ENCODE data around the gene SSH2.
"Not testable (repeated sequence)": the region's sequence is repeated elsewhere in the genome, so short reads cannot be mapped to it uniquely, and the experiment has no call there.

Gene SSH2

GRCh38 chr17:29728490-29728889, 201.5 kb downstream of the SSH2 start:
- no peak for DNase-seq

DNA sequence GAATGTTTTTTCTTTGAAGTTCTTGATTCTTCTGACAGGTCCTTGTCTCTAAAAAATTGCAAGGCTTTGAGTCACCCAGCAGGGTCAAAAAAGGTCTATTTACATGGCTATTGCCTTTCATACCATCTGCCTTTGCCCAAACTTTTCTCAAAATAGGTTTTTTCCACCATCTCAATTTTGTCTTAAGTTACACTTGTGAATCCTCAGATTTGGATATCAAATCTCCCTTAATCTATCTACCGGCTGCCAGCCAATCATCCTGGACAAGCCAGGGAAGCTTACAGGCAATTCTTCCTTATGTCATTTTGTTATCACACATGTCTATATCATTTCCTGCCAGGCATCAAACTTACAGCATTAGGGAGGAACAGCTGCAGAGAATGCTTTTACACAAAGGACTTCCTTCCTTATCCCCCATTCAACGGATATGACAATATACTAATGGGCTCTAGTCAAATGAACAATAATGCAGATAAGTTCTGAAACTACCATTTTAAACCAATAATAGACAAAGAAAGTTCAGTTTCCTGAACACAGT, 203.2 kb downstream of the SSH2 start:
- DNase-seq, result no peak

- DNase-seq, result not testable (repeated sequence)
These were observed 204.6 kb downstream of the SSH2 start for GRCh38 chr17:29725408-29725807.

DNA sequence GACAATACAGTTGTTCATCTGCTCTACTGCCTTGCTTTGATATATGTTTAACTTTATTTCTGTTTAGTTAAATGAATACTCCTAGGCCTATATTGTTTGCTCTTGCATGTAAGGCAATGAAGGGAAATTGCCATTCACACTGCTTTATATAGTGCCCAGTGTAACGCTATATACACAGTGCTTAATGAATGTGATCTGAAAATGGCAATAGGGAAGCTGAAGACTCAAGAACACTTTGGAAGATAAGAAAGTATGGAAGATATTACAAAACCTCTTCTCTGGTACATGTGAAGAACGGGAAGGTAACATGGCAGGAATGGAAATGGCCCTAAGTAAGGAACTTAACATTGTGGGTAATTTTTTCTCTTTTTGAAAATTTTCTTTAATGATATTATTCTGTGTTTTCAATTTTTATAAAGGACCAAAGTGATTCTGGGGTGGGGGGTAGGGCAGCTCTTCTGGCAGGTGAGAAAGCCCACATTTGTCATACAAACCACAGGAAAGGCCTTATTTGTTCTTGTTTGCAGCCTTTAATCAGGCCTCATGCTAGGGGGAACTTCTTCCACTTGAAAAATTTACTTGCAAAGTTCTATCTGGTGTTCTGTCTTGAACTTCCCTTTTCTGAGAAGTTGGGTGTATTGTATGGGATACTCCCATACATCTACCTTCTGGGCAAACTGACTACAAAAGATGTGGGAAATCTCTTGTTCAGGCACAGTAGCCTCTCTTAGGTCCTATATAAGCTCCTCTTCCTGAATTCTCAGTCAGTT, 206.6 kb downstream of the SSH2 start:
- no peak for DNase-seq

DNA sequence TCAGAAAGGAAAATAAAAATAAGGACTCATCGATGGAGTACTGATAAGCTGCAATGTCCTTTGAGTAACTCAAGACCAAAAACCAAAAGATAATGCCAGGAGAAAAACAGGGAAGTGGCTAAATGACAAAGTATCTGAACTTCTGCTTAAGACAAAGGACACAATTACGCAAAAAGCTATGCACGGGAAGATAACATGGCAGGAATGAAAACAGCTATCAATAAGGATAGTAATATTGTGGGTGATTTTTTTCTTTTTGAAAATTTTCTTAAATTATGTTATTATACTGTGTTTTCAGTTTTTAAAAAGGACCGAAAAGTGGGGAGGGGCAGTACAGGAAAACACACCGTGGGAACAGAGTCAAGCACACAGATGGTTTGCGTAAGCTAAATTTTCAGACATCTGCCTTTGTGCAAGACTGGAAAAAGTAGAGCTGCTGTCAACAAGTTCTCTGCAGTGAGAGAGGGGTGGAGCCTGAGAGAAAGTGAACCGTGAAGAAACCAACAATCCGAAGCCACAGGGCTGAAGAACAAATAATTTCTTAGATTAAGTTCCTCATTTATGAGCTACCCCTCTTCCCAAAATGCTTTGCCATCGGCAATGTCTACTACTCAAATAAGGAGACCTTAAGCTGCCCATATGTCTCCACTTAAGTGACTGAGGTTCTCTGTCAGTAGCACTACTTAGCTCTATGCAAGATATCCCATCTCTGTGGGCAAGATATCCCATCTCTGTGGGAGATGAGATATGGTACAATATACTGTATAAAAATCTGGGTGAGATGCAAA, 207.4 kb downstream of the SSH2 start:
- no peak for DNase-seq

DNA sequence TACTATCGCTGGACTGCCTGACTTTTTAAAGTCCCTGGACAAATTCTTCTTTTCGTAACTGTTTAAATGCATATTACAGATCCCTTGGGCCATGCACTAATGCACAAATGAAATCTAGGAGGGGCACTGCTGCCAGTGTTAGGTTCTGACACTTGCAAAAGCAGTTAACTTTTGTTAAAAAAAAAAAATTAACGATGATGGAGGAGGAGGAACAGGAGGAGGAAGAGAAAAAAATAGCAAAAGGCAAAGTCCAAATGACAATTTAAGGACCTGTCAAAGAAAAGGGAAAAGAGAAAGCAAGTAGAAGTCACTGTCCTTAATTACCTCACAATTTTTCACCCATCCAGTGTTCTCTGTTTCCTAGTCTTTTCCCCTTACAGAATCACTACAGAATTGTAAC, 209.5 kb downstream of the SSH2 start:
- DNase-seq, result no peak

- DNase-seq, result no peak
These were observed 210.6 kb downstream of the SSH2 start for GRCh38 chr17:29719469-29719868.

DNA sequence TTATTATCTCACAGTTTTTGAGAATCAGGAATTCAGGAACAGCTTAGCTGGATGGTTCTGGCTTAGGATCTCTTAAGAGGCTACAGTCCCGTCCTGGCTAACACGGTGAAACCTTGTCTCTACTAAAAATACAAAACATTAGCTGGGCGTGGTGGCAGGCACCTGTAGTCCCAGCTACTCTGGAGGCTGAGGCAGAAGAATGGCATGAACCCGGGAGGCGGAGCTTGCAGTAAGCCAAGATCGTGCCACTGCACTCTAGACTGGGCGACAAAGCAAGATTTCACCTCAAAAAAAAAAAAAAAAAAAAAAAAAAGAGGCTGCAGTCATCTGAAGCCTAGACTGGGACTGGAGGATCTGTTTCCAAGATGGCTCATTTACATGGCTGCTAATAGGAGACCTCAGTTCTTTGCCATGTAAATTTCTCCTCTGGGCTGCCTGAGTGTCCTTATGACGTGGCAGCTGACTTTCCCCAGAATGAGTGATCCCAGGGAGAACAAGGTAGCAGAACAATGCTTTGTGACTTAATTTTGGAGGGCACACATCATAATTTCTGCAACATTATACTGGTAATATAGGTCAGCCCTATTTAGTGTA, 211.5 kb downstream of the SSH2 start:
- DNase-seq, result no peak

DNA sequence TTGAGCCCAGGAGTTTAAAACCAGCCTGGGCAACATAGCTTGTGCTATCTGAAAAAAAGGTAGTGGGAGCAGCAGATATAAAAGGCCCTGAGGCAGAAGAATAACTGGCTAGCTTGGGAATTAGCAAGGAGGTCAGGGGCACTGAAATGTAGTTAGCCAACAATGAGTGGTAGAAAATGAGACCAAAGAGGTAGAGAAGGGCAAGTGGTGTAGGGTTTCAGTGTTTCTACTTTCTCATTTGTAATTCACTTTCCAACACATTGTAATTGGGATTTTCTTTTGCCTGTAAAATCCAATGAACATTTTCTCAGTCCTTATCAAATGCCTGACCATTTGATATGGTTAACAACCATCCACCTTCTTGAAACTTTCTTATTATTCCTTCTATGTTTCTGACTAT, 212.2 kb downstream of the SSH2 start:
- DNase-seq, result no peak

- no peak for DNase-seq
These were observed 213.5 kb downstream of the SSH2 start for GRCh38 chr17:29716566-29716965.

- DNase-seq, result no peak
These were observed 214.3 kb downstream of the SSH2 start for GRCh38 chr17:29715680-29716079.

DNA sequence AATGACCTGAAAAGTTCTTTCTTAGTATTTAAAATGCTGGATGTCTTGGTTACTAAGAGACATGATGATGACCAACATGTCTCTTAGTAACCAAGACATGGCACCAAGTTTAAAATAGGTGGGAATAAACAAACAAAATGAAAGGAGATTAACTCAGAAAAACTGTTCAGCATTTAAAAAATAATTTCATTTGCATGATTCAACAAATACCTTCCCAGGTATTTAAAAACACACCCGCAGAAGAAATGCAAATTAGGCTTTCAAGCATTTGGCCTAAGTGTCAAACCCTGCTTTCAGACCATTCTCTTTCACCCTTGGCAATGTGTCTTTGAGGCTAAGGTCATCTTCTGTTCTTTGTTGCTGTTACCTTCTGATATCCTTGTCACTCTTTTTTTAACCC, 215.9 kb downstream of the SSH2 start:
- DNase-seq, result no peak

DNA sequence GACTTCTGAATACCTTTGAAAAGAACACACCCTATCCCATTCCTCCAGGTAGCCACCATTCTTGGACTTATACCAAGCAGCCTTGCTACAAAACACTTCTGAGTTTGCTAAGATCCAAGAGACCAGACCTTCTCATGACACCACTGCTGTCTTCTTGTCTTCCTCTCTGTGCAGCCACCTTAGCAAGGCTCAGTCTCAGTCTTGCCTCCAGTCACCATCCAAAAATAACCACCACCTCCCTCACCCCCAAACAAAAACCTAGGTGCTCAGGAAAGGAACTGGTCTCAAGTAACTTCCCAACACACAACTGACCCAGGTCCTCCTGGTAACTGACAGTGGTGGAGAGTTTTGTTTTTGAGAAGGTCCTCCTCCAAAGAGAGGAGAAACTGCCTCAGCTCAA, 216.4 kb downstream of the SSH2 start:
- no peak for DNase-seq

- no peak for DNase-seq
These were observed 218.2 kb downstream of the SSH2 start for GRCh38 chr17:29711588-29712385.

DNA sequence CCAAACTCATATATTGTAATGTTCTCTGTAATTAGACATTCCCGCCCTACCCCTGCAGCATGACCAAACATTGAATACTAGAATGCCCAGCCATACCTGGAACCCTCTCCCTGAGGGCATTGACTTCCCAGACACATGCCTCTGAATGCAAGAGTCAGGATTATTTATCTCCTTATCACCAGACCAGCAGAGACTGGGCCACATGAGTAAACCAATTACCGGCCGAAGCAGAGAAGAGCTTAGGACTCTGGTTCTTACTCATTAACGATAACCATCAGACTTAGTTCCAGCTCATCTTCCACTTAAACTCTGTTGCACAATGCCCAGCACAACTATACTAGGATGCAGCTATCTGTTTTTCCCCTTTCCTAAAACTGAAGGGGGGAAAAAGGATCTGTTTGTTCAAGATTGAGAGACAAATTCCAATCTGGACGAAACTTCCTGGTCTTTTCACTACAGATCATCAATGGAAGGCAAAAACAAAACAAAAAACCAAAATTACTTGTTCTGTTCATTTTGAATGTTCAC, 219.1 kb downstream of the SSH2 start:
- DNase-seq, result no peak

DNA sequence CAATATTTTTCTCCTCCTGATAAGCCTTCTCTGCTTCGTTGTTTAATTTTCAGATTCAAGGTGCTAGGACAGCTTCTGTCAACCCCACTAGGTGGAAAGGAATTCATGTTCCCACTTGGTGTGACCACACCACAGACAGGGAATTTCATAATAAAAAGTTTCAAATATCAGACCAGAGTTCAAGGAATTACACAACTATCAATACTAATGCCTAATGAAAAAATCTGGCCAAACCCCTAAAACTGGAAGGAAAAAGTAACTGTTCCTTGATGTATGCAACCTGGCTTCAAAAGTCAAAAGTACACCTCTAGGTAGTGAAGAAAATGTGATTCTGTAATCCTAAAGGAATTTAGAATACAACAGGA, 219.5 kb downstream of the SSH2 start:
- no peak for DNase-seq

DNA sequence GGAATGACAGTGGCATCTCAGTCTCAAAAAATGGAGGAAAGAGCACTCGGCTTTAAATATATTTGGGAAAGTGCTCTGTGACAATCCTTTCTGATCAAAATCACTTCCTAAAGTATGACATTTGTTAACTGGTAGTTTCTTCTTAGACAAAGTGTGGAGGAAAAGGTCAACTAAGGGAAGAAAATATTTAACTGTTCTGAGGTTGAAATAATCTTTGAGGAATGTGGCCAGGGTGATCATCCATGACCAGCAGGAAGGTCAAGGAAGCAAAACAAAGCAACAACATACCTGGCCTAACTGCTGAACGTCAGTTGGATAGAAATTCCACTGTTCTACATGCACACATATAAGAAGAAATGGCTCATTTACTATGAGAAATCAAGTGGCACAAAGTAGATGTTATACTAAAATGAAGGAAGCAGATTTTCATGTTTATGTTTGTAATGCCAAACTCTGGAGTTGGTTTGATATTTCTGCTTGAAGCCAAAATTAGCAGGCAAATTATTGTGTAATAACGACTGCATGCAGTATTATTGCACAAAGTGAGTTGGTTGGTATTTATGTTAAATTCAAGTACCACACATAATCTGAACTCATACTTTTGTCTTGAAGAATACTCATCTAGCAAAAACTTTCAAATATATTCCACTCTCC, 220.0 kb downstream of the SSH2 start:
- no peak for DNase-seq

DNA sequence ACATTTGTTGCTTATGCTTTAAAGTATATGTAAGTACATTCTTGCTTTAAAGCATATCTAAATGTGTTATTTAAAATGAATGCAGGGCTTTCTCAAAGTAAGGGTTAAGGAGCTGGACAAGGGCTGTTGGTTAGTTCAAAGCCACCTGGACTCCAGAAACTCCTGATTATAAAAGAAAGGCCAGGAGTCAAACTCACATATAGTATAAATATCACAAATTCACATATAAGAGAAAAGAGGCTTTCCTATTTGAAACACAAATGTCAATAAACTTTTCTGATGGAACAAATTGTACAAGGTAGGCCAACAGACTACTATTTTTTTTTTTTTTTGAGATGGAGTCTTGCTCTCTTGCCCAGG, 222.8 kb downstream of the SSH2 start:
- DNase-seq, result no peak

- no peak for DNase-seq
These were observed 224.0 kb downstream of the SSH2 start for GRCh38 chr17:29706045-29706431.

- DNase-seq, result no peak
These were observed 224.6 kb downstream of the SSH2 start for GRCh38 chr17:29705386-29705785.

DNA sequence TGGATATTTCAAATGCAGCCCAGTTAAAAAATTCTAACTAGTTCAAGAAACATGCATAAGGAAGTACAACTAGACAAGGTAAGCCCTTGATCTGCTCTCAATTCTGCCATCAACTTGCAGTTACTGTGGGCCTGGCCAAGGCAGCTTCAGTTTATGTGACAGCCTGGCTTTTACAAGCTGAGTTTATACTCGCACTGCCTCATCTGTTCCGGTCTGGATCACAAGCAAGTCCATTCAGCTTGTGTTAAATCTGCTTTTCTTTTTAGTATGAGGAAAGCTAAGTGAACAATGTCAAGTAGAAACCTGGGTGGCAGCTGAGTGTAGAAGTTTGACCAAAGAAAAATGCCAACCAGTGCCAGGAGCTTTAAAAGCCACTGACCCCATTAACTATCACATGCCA, 230.7 kb downstream of the SSH2 start:
- no peak for DNase-seq

GRCh38 chr17:29698837-29699236, 231.2 kb downstream of the SSH2 start:
- no peak for DNase-seq
